HG03135 (cell line): Measurements from ENCODE around the gene SERAC1.

Experiments
- ATAC-seq: cut with Tn5 transposase; IDR thresholded peaks from one replicate; pipeline ENCODE4 v1.9.1; 2021; ENCODE audit warnings: mild to moderate bottlenecking, moderate library complexity; ENCODE audit not compliant: unreplicated experiment

SERAC1 gene

GRCh38 chr6:158060455-158061360 lies 107.4 kb downstream of the SERAC1 start:
- no peak for ATAC-seq
